Measurements from ENCODE around the gene EPO.
"Not testable (repeated sequence)": the region's sequence is repeated elsewhere in the genome, so short reads cannot be mapped to it uniquely, and the experiment has no call there.

The EPO gene

DNA sequence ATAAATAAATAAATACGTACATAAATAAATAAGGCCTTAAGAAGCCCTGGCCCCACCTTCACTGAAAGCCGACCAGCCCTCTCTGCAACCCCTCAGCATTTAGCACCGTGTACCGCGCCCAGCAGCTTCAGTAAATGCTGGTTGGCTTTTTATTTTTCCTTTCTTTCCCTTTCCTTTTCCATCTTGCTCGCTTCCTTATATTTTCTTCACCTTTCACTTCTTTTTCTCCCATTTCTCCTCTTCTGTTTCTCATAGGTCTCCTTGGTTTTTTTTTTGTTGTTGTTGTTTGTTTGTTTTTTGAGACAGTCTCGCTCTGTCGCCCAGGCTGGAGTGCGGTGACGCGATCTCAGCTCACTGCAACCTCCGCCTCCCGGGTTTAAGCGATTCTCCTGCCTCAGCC is 24.3 kb downstream of the EPO start:
- DNase-seq = no peak

- peak; percentile 77 for DNase-seq
Measured at GRCh38 chr7:100745184-100745583, 24.9 kb downstream of the EPO start.

GRCh38 chr7:100752994-100753393 is 32.7 kb downstream of the EPO start:
- peak; percentile 13 for DNase-seq

DNA sequence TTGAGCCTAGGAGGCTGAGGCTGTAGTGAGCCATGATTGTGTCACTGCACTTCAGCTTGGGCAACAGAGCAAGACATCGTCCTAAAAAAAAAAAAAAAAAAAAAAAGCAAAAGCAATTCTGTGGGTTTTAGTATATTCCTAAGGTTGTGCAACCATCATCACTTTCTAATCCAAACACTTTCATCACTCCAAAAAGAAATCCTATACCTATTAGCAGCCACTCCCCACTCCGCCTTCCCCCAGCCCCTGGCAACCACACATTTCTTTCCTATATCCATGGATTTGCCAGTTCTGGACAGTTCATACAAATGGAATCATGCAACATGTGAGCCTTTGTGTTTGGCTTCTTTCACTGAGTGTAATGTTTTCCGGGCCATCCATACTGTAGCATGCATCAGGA is 33.5 kb downstream of the EPO start:
- no peak for DNase-seq

DNA sequence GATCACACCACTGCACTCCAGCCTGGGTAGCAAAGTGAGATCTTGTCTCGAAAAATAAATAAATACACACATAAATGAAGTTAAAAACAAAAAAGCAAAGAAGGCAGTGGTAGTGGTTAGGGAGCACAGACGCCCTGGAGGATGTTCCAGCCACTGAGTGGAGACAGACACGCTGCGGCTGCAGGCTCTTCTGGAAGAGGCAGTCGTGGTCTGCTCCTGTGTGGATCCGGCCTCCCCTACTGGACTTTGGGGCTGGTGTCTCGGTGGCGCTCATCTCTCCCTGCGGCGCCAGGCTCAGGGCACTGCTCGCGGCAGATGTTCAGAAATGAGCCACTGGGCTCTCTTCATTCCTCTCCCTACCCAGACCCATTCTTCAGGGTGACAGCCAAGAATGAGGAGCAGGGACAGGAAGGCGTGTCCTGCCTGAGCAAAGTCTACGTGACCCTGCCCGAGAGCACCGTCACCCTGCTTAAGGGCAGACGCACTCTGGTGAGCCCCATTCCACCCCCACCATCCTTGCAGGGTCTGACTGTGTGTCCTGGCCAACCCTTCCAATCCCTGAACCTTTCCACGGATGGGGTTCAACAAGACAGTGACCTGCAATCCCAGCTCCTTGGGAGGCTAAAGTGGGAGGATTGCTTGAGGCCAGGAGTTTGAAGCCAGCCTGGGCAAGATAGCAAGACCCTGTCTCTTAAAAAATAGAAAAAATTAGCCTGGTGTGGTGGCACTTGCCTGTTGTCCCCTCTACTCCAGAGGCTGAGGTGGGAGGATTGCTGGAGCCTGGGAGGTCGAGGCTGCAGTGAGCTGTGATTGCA is 39.3 kb downstream of the EPO start:
- DNase-seq = no peak

DNA sequence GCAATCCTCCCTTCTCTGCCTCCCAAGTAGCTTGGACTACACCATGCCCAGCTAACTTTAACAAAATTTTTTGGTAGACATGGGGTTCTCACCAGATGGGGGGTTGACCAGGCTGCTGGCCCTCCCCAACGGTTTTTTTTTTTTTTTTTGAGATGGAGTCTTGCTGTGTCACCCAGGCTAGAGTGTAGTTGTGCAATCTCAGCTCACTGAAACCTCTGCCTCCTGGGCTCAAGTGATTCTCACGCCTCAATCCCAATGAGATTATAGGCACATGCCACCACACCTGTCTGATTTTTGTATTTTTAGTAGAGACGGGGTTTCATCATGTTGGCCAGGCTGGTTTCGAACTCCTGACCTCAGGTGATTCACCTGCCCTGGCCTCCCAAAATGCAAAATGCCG is 42.6 kb downstream of the EPO start:
- DNase-seq = not testable (repeated sequence)

DNA sequence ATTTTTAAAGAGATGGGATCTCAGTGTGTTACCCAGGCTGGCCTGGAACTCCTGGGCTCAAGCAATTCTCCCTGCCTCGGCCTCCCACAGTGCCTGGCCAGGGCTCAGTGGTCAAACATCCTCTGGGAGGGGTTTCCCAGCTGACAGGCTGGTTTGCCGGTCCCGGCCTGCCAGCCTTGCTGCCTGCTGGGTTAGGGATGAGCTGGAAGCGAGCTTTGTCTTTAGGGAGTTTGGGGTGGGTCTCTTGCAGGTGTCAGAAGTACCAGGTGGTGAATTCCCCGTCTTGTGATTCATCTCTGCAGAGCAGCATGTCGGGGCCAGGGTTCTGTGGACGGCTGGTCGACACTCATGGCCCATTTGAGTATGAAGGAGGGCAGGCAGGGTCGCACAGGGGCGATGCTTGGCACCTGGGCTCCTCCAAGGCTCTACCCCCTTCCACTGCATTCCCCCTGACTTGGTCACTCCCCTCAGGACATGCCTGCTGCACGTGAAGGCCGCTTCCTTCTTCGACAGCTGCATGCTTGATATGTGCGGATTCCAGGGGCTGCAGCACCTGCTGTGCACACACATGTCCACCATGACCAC is 43.4 kb downstream of the EPO start:
- no peak for DNase-seq

DNA sequence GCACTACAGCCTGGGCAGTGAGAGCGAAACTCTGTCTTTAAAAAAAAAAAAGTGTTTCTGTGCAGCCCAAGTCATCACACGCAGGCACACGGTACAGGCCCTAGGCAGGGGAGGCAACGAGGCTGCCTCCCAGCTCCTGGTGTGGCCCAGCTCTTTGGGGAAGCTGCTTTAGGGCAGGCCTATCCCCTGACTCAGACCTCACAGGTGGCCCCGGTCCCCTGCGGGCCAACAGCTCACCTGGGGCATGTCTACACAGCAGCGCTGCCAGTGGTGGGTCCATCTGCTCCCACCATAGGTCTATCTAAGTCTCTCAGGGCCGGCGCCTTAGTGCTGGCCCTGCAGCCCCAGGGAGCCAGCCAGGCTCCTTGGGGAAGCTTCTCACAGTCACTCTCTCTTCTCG is 44.6 kb downstream of the EPO start:
- DNase-seq = no peak

- no peak for DNase-seq
Measured at GRCh38 chr7:100765250-100765649, 45.0 kb downstream of the EPO start.

DNA sequence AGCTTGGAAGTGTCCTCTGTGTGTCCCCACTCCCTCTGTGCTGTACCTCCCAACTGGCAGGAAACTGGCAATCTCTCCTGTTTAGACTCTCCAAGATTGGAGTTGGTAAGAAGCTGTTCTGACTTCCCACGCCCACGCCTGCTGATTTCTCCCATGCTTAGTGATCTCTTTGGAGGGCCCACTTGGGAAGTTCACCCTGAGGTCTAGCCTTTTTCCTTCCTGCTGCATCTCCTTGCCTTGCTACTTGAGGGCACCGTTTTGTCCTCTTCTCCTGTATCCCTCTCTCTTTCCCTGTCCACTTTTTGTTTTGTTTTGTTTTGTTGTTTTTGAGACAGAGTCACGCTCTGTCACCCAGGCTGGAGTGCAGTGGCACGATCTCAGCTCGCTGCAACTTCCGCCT is 48.5 kb downstream of the EPO start:
- no peak for DNase-seq

Data from hematopoietic multipotent progenitor cell treated with erythropoietin and hydrocortisone succinate and interleukin-3 and kit ligand, for 4 days (in vitro differentiated cells).